ENCODE data around the gene BMAL2.

The BMAL2 gene

DNA sequence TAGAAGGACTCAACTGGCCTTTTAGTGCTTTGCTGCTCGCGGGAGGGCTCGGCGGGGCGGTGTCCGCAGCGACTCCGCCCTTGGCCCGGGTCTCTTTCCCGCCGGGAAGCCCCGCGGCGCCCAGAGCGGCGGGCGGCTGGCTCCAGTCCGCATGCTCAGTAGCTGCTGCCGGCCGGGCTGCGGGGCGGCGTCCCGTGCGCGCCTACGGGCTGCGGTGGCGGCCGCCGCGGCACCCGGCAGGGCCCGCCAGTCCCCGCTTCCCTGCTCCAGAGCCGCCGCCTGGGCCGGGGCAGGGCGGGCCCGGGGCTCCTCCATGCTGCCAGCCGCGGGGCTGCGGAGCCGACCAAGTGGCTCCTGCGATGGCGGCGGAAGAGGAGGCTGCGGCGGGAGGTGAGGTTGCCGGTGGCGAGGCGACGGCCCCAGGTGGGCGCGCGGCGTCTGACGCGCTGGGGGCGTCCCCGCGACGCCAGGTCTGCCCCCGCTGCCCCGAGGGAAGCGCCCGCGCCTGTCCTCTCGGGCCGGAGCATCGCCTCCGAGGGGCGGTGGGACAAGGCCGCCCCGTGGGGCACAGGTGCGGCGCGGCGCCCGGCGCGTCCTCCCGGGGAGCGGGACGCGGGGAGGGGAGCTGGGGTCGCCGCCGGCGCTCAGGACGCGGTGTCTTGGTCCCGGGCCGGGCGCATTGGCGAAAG is at the start of gene BMAL2:
TSS of gene BMAL2 (plus strand) at position 123 of the 689 bp plus-strand sequence. CDS start at position 360, 237 bp downstream.
- DNase-seq = peak; percentile 75

- no peak for DNase-seq
These were observed 48.6 kb upstream of the BMAL2 start for GRCh38 chr12:27284021-27284420.

DNA sequence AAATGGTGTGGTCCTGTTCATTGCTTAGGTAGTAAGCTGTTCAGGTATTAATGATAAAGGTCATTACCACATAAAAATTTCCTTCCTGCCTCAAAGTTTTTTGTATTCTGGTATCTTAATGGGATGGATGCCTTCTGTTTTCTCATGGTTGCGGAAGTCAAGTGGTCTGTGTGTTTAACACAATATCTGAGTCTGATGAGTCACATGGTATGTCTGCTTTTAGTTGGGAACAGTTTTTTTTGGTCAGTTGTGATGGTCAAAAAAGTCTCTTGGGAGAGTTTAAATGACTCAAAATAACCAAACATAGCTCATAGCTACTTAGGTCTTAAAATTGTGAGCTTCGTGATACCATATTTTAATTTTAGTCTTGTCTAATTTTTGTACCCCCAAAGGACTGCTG is 47.9 kb upstream of the BMAL2 start:
- no peak for DNase-seq

- DNase-seq = no peak
These were observed 47.2 kb upstream of the BMAL2 start for GRCh38 chr12:27285403-27285802.

GRCh38 chr12:27289414-27289813 is 43.2 kb upstream of the BMAL2 start:
- DNase-seq = no peak

GRCh38 chr12:27290501-27291168 is 42.0 kb upstream of the BMAL2 start:
- DNase-seq = peak; percentile 25

GRCh38 chr12:27291862-27292261 is 40.8 kb upstream of the BMAL2 start:
- no peak for DNase-seq

GRCh38 chr12:27292718-27293117 is 39.9 kb upstream of the BMAL2 start:
- no peak for DNase-seq

- DNase-seq = no peak
These were observed 39.2 kb upstream of the BMAL2 start for GRCh38 chr12:27293463-27293862.

- no peak for DNase-seq
These were observed 36.0 kb upstream of the BMAL2 start for GRCh38 chr12:27296674-27297073.

GRCh38 chr12:27297566-27297965 is 35.1 kb upstream of the BMAL2 start:
- no peak for DNase-seq

- DNase-seq = no peak
These were observed 33.5 kb upstream of the BMAL2 start for GRCh38 chr12:27299102-27299501.

DNA sequence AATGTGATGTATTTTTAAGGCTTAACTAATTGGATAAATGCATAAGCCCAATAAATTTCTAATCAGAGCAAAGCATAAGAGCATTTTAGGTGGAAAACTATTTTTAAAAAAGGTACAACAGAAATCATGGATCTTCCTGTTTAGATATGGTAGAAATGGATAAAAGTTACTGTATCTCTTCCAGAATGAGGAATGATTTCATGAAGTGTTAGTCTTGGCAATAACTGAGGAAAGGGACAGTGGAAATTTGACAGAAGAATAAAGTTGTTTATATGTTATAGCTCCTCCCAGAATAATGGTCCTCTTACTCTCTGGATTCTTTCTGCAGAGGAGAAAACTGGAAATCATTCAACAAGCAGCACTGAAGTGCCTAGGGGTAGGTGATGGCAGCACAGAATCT is 32.4 kb upstream of the BMAL2 start:
- no peak for DNase-seq

- peak; percentile 18 for DNase-seq
These were observed 29.2 kb upstream of the BMAL2 start for GRCh38 chr12:27303139-27304111.

DNA sequence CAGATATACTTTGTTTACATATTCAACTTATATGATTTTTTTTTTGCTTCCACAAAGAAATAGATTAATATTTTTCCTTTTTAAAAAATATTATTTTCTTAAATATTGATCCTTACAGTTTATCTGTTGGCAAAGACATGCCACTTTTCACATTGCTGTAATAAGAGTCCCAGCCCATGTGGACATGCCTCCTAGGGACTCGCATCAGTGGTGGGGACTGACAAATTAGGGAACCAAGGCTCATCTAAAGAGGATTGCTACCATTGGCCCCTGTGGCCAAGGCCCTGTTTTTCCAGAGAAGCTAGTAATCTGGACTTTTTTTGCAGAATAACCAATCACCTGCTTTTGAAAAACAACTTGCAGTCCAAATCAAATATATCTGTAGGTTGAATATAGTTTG is 27.8 kb upstream of the BMAL2 start:
- no peak for DNase-seq

DNA sequence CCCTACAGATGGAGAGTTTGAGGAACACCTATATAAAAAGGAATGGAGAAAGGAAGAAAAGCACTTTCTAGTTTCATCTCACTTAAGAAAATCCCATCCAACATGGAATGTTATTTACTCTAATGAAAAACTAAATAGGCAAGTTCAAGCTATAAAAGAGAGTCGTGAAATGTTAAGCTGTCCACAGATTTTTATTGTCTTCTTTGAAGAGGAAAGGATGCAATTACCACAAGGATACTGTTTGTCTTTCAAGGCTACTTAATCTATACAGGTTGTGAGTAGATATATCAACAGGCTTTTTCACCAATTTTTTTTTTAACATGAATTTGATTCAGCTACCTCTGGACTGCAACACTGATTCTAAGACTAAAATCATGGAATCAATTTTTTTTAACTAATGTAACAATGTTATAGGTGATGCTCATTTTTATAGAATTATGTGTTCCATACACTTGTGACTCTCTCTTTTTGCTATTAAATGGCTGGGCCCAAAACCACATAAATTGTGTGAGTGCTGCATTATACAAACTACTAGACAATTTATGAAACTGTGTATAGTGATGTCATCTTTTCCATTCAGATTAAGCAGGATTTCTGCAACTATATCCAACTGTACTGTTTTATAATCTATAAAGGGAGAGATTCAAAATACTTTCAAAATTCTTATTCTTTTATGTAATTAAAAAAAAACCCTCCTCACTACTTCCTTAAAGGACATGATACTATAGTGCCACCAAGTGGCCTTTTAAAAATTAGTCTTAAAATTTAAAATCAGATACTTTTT is 26.8 kb upstream of the BMAL2 start:
- peak; percentile 60 for DNase-seq

DNA sequence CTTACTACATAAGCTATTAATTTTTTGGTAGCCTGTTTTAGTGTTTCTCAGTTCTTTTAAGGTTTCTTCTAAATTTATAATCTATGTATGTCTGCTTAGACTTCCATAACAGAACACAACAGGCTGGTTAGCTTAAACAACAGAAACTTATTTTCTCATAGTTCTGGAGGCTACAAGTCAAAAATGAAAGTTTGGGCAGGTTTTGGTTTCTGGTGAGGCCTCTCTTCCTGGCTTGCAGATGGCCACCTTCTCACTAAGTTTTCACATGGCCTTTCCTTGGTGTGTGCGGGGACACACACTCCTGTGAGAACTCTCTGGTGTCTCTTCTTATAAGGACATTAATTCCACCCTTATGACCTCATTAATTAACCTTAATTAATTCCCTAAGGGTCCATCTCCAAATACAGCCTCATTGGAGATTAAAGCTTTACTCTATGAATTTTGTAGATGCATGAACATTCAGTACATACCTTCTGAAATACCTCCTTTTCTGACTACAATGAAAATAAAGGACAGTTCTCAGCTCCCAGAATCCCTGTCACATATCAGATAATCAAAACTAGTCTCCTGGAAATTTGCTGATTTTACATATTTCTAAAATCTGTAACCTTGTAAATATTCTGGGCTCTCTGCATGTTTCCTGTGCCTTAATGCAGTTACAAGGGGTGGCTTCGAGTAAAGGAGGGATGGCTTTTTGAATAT is 23.2 kb upstream of the BMAL2 start:
- DNase-seq = no peak

- DNase-seq = no peak
These were observed 22.7 kb upstream of the BMAL2 start for GRCh38 chr12:27309995-27310315.

DNA sequence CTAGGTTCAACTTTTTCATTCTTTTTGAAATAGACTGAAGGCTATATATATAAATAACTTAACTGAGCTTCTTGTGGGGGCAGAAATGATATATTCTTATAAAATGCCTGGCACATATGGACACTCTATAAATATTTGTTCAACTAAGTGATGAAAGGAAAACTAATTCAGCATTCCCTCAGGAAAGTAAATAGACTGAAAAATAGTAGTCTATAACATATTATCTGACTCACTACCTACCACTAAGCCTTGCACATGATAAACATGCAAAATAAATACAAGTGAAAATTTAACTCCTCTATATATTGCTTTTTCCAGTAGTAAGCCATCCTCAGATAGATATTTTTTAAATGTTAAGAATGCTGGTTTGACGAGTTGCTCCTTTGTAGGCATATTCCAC is 15.7 kb upstream of the BMAL2 start:
- no peak for DNase-seq

GRCh38 chr12:27319409-27319808 is 13.2 kb upstream of the BMAL2 start:
- DNase-seq = no peak

DNA sequence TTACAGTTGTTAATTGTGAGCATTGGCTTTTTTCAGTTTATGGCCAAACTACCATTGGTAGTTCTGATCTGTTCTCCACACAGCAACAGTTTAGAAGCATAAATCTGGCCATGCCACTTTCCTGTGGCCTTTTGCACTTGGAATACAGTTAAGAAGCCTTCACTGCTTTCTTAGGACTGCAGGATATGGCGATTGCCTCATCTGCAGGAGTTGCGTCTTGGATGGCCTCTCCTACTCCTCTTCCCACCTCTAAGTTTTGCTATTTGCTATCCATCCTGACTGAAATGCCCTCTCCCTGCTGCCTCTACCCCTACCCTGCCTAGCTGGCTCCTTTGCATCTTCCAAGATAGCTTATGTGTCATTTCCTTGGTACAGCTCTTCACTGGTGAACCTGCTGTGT is 12.8 kb upstream of the BMAL2 start:
- no peak for DNase-seq

- DNase-seq = no peak
These were observed 8.1 kb upstream of the BMAL2 start for GRCh38 chr12:27324530-27324929.

Data from eye (tissue), 1 donor.